Left colon (tissue), 2 donors: Measurements from ENCODE around the gene NOL9. TPM values are rescaled to one million over a fixed set of nuclear protein-coding genes. Genes with fewer than 3 reads are reported as not detected.
"Not testable (repeated sequence)": the region's sequence is repeated elsewhere in the genome, so short reads cannot be mapped to it uniquely, and the experiment has no call there.

Experiments used
- ATAC-seq: fragments of 200-7000 bp; cut with Tn5 transposase; one replicate; pipeline ENCODE4 v1.9.1; 2020; ENCODE audit warnings: mild to moderate bottlenecking, moderate library complexity
- DNase-seq, 2 donors: peaks; one replicate each; pipeline ENCODE4 v3.0.0-alpha.2; 2020
- intact Hi-C, 2 donors: fragments of 100-400 bp; cut with DNase I in 1 of 2; cut with micrococcal nuclease in 1 of 2; formaldehyde crosslinking; loops; one replicate each; pipeline versions ENCODE4 v1.11.2 to v1.14.0; 2022; cut with DNase I, micrococcal nuclease
- long read RNA-seq: library from polyadenylated mRNA; unstranded; transcript quantifications from one replicate; pipeline ENCODE4 v2.0.0, GENCODE V29; 2021
- total RNA-seq, 2 donors: library from RNA; stranded (reverse); fragmentation: NEBNext Ultra II Directional; extraction: Animal tissue kit (Norgen Biotek cat#: 25700); gene quantifications; one replicate each; pipeline ENCODE4 v1.2.1, GENCODE V29; 2021
- donor health status: DM: no; HTN: no; CAD: no.
- donor health status: DM: yes; HTN: yes; CAD: no.

NOL9 gene
- 10 to 100 TPM; 18.3 to 18.5 TPM for total RNA-seq
- long read RNA-seq, full-length matches to known transcripts: 8 of 9 reads
- long read RNA-seq, partial matches to known transcripts: 0 of 9 reads
- long read RNA-seq, other reads (novel, unspliced or antisense): 1 of 9 reads

- peak; percentile 91 to 96 for DNase-seq
- ATAC-seq: peak; percentile 95
- intact Hi-C loops: loop anchor here in 1 of 2 donors (10.0 kb wide), 1 partner anchor 81 kb away; no protein-coding TSS in a partner anchor
These were observed at the start of gene NOL9 for GRCh38 chr1:6554031-6554906. Gene NOL9 (minus strand): TSS chr1:6554513. CDS start chr1:6554502, 11 bp downstream.

DNA sequence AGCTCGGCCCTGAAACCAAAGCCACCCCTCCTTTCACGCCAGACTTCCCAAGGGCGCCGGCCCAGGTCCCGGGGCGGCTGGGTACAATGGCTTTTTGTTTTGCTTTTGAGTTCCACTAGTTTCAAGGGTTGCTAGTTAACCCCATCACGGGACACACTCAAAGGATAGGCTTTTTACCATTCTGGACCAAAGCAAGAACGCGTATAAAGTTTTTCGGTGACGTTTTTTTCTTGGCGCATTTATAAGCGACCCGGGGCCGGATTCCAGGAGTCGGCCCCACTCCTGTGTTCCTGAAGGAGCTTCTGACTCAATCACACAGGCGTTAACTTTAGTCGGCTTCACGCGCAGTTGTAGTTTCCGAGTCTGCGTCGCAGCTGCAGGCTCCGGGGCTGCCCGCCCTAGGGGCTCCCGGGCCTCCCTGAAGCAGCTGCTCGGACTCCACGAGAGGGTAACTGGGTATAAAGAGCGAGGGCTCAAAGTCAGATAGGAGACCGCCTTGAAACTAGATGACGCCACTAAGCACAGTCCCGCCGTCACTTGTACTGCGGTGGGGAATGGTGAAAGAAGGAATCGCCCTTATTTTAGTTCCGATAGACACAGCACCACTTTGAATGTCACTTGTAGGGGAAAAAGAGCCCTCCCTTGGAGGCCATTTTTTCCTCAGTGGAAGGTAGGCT lies 49.1 kb upstream of the NOL9 start:
- ATAC-seq: peak; percentile 38
- intact Hi-C loops: no loop called here

GRCh38 chr1:6602669-6603237 lies 48.4 kb upstream of the NOL9 start, which contains the start of gene KLHL21:
Gene KLHL21 (minus strand): TSS chr1:6602869. CDS start chr1:6602817, 52 bp downstream.
- DNase-seq (peak; percentile 86 to 87), ATAC-seq (peak; percentile 75)
- intact Hi-C loops: no loop called here

More for the DNA sequence above, 49.1 kb upstream of the NOL9 start:
- peak in 1 of 2 donors; percentile 62 for DNase-seq

GRCh38 chr1:6601923-6602668 lies 47.8 kb upstream of the NOL9 start:
- intact Hi-C loops: no loop called here
- ATAC-seq (peak; percentile 51), DNase-seq (peak in 1 of 2 donors; percentile 60)

GRCh38 chr1:6601049-6601922 lies 47.0 kb upstream of the NOL9 start:
- intact Hi-C loops: no loop called here
- peak; percentile 62 to 85 for DNase-seq
- ATAC-seq: peak; percentile 45

DNA sequence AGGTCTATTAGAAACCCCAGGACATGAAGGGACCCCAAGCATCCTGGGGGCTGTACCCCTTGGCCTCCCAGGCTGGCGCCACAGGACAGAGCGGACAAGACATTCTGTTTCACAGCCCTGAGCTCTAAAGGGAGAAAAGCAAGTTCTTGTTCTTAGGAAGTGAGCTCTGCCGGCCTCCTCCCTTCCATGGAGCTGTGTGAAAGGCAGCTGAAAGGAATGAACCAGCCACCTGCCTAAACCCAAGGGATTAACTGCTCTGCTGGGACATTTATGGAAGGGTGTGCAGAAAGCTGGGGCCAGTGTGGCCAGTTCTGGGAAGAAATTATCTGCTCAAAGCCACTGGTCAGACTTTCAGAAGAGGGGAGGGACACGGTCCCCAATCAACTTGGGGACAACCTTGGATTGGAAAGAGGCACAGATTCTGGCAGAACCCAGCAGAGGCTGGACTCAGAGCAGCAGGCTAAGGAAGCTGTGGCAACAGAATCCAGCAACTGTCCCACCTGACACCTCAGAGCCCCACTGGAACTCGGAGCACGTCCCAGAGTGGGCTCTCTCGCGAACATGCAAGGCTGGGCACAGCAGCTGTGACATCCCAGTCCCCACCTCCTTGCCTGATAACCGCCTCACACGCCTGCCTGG lies 46.2 kb upstream of the NOL9 start:
- intact Hi-C loops: no loop called here
- DNase-seq: no peak
- peak; percentile 6 for ATAC-seq

DNA sequence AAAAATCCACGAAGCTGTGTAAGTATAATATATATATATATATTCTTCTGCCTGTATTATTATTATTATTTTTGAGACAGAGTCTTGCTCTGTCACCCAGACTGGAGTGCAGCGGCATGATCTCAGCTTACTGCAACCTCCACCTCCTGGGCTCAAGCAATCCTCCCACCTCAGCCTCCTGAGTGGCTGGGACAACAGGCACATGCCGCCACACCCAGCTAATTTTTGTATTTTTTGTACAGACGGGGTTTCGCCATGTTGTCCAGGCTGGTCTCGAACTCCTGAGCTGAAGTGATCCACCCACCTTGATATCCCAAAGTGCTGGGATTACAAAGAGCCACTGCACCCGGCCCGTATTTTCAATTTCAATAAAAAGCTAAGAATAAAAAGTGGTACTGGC lies 45.7 kb upstream of the NOL9 start:
- DNase-seq, ATAC-seq, intact Hi-C loops: not testable (repeated sequence)

GRCh38 chr1:6599141-6599975 lies 45.0 kb upstream of the NOL9 start:
- intact Hi-C loops: no loop called here
- ATAC-seq: no peak
- DNase-seq: peak in 1 of 2 donors; percentile 45

- DNase-seq (no peak), ATAC-seq (no peak)
- intact Hi-C loops: no loop called here
These were observed 43.4 kb upstream of the NOL9 start for GRCh38 chr1:6597777-6598131.

GRCh38 chr1:6596886-6597776 lies 42.8 kb upstream of the NOL9 start:
- ATAC-seq (no peak), DNase-seq (no peak)
- intact Hi-C loops: no loop called here

DNA sequence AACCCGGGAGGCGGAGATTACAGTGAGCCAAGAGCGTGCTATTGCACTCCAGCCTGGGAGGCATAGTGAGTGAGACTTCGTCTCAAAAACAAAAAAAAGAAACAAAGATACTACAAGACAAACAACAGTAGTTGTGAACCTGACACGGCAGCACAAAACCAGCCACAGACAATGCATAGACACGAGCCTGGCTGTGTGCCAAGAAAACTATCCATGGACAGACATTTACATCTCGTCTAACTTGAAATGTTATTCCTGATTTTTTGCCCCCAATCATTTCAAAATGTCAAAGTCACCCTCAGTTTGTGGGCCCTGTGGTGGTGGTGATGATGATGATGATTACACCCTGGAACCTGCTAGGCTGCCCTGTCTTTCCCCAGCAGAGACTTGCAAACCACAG lies 42.0 kb upstream of the NOL9 start:
- DNase-seq (no peak), ATAC-seq (no peak)
- intact Hi-C loops: no loop called here

- intact Hi-C loops: no loop called here
- ATAC-seq: peak; percentile 54
- no peak for DNase-seq
These were observed 40.8 kb upstream of the NOL9 start for GRCh38 chr1:6594977-6595740.

- DNase-seq (no peak), ATAC-seq (no peak)
- intact Hi-C loops: no loop called here
These were observed 39.5 kb upstream of the NOL9 start for GRCh38 chr1:6593810-6594209.

DNA sequence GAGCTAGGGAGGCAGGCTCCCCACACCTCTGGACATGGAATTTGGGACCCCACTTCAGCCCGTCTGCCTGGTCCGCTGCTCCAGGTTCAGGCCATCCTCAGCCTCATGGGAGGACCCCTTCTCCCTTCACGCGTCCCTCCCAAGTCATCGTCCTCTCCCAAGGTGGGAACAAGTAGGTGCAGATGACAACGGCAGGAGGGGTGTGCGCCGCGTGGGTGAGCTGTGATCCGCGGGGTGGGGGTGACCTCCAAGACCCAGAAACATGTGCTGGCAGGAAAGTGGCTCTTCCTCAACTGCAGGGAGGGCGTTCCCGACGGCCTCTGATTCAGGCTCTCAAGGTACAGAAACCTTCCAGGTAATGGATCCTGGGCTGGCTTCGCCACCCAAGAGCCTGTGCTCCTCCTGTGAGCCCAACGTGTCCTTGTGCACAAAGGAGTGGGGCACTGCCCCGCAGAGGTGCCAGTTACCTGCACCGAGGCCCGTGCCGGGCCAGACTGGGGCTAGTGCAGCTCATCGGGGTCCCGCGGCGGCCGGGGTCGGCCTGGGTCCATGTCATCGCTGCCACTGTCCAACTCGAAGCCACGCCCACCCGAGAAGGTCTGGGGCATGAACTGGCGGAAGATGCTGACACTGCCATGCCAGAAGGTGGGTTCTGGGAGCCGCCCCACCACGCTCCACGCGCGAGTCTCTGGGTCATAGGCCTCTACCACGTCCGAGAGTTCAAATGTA lies 38.7 kb upstream of the NOL9 start:
- intact Hi-C loops: no loop called here
- DNase-seq (no peak), ATAC-seq (no peak)
